Measurements from ENCODE around the gene TERT. TPM values are rescaled to one million over a fixed set of nuclear protein-coding genes. Genes with fewer than 3 reads are reported as not detected.

TERT gene
- total and polyA plus RNA-seq, 2 of the 13 experiments (the other 11 are each of a cell fraction or from before 2014, with no cell fraction given), result 4.3 to 5.9 TPM

- Histone ChIP-seq H3K9ac (ENCODE audit: insufficient read depth, low read depth, low read length) (no peak overlapping the region), H3K79me2 (ENCODE audit: insufficient read depth, low read length) (no peaks in the 10 kb centered on the region), H3K4me1 (ENCODE audit: insufficient read depth, low read length) (no peaks in the 10 kb centered on the region), H2AFZ (ENCODE audit: low read length) (no peak overlapping the region), H3K4me2 (ENCODE audit: low read depth, low read length) (no peak overlapping the region), H3K4me3 (replicated peaks in 1 of 3; ENCODE audit: insufficient read depth in 1 of 3, low read depth in 2 of 3, low read length in 3 of 3) (no peak overlapping the region), H3K9me3 (ENCODE audit: low read length) (no peaks in the 10 kb centered on the region), H3K36me3 (replicated peaks in 1 of 2; ENCODE audit: control insufficient read depth in 1 of 2, insufficient read depth in 2 of 2, low read length in 2 of 2) (no peaks in the 10 kb centered on the region), H3K27ac (ENCODE audit: extremely low read length, insufficient read depth, low read length) (no peak overlapping the region), H4K20me1 (ENCODE audit: insufficient read depth, low read length) (no peaks in the 10 kb centered on the region), H3K27me3 (ENCODE audit: control insufficient read depth in 1 of 2, insufficient read depth in 2 of 2, low read length in 2 of 2) (peaks cover 16 to 81% of the 10 kb centered on the region in 2 experiments)
- intact Hi-C loops (cut with micrococcal nuclease; ENCODE audit: unreplicated experiment), result no loop called here
- ChIA-PET POLR2A (no interaction called here), CTCF (ENCODE audit: low intra/inter-chr PET ratio, low total read pairs) (no interaction called here)
- TF ChIP-seq FOSL2 (CRISPR knock-in tag; IDR thresholded peaks at IDR 0.05), result peak; percentile 24; the same call in 1 of the 2 replicates
- TF ChIP-seq BHLHE40 (IDR thresholded peaks at IDR 0.05; ENCODE audit: low read length), result peak; percentile 74
- TF ChIP-seq ARID2 (CRISPR knock-in tag; IDR thresholded peaks at IDR 0.05; ENCODE audit: borderline replicate concordance), result no peak
- 54% methylated on average over 13 of the region's 14 CpGs for WGBS (ENCODE audit: low lambda C conversion rate)
- BruUV-seq (replicated peaks), result no TSS peak
- no peak for FAIRE-seq
- ATAC-seq, result peak; percentile 33; the same call in 1 of the 3 replicates
- in situ Hi-C loops (cut with HindIII; ENCODE audit: extremely low pct_ligation_motif_present, low pct_unique_long_range_greater_than_20kb), result no loop called here
- DNase-seq (ENCODE audit: low spot score), result peak; percentile 23
Observed at GRCh38 chr5:1227667-1228066, 67.2 kb downstream of the TERT start.

- H4K20me1 ChIP-seq (ENCODE audit: insufficient read depth, low read length), result no peaks in the 10 kb centered on the region
- H3K36me3 ChIP-seq (replicated peaks in 1 of 2; ENCODE audit: control insufficient read depth in 1 of 2, insufficient read depth in 2 of 2, low read length in 2 of 2), result no peaks in the 10 kb centered on the region
- TF ChIP-seq KDM3A (CRISPR knock-in tag; IDR thresholded peaks at IDR 0.05; ENCODE audit: low read depth) (no peak), HNRNPL (IDR thresholded peaks at IDR 0.05; ENCODE audit: low read depth, low read length) (0 out of 2 replicates have a peak, but pooled peaks have one; percentile 63), HIVEP1 (CRISPR knock-in tag; IDR thresholded peaks at IDR 0.05) (no peak)
- TF ChIP-seq, protein P1, sequence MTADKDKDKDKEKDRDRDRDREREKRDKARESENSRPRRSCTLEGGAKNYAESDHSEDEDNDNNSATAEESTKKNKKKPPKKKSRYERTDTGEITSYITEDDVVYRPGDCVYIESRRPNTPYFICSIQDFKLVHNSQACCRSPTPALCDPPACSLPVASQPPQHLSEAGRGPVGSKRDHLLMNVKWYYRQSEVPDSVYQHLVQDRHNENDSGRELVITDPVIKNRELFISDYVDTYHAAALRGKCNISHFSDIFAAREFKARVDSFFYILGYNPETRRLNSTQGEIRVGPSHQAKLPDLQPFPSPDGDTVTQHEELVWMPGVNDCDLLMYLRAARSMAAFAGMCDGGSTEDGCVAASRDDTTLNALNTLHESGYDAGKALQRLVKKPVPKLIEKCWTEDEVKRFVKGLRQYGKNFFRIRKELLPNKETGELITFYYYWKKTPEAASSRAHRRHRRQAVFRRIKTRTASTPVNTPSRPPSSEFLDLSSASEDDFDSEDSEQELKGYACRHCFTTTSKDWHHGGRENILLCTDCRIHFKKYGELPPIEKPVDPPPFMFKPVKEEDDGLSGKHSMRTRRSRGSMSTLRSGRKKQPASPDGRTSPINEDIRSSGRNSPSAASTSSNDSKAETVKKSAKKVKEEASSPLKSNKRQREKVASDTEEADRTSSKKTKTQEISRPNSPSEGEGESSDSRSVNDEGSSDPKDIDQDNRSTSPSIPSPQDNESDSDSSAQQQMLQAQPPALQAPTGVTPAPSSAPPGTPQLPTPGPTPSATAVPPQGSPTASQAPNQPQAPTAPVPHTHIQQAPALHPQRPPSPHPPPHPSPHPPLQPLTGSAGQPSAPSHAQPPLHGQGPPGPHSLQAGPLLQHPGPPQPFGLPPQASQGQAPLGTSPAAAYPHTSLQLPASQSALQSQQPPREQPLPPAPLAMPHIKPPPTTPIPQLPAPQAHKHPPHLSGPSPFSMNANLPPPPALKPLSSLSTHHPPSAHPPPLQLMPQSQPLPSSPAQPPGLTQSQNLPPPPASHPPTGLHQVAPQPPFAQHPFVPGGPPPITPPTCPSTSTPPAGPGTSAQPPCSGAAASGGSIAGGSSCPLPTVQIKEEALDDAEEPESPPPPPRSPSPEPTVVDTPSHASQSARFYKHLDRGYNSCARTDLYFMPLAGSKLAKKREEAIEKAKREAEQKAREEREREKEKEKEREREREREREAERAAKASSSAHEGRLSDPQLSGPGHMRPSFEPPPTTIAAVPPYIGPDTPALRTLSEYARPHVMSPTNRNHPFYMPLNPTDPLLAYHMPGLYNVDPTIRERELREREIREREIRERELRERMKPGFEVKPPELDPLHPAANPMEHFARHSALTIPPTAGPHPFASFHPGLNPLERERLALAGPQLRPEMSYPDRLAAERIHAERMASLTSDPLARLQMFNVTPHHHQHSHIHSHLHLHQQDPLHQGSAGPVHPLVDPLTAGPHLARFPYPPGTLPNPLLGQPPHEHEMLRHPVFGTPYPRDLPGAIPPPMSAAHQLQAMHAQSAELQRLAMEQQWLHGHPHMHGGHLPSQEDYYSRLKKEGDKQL (CRISPR knock-in tag; IDR thresholded peaks at IDR 0.05; ENCODE audit: low read depth), result no peak
- BruUV-seq (replicated peaks), result no TSS peak
- intact Hi-C loops (cut with micrococcal nuclease; ENCODE audit: unreplicated experiment) (no loop called here), in situ Hi-C loops (cut with HindIII; ENCODE audit: extremely low pct_ligation_motif_present, low pct_unique_long_range_greater_than_20kb) (no loop called here)
- DNase-seq (ENCODE audit: low spot score) (no peak), ATAC-seq (no peak), FAIRE-seq (no peak)
- peaks cover 15 to 76% of the 10 kb centered on the region in 2 experiments; a peak in 4 of 5 replicates for H3K27me3 ChIP-seq (ENCODE audit: control insufficient read depth in 1 of 2, insufficient read depth in 2 of 2, low read length in 2 of 2)
- H3K79me2 ChIP-seq (ENCODE audit: insufficient read depth, low read length), result no peaks in the 10 kb centered on the region
- H2AFZ ChIP-seq (ENCODE audit: low read length), result no peak overlapping the region
- ChIA-PET POLR2A (no interaction called here), CTCF (ENCODE audit: low intra/inter-chr PET ratio, low total read pairs) (no interaction called here)
- no peak overlapping the region for H3K27ac ChIP-seq (ENCODE audit: extremely low read length, insufficient read depth, low read length)
- H3K9ac ChIP-seq (ENCODE audit: insufficient read depth, low read depth, low read length), result no peak overlapping the region
- H3K4me3 ChIP-seq (replicated peaks in 1 of 3; ENCODE audit: insufficient read depth in 1 of 3, low read depth in 2 of 3, low read length in 3 of 3), result no peak overlapping the region
- no peaks in the 10 kb centered on the region for H3K9me3 ChIP-seq (ENCODE audit: low read length)
- 78% methylated on average over 46 of the region's 50 CpGs for WGBS (ENCODE audit: low lambda C conversion rate)
- H3K4me1 ChIP-seq (ENCODE audit: insufficient read depth, low read length), result no peaks in the 10 kb centered on the region
- H3K4me2 ChIP-seq (ENCODE audit: low read depth, low read length), result no peak overlapping the region
Observed at GRCh38 chr5:1226839-1227581, 67.9 kb downstream of the TERT start.

Data from HepG2 (cell line).